ENCODE measurements around the gene VPS41.

Gene VPS41

GRCh38 chr7:38798552-38799267, 110.3 kb downstream of the VPS41 start:
- DNase-seq = no peak

GRCh38 chr7:38796626-38797501, 112.1 kb downstream of the VPS41 start:
- peak; percentile 65 for DNase-seq

- no peak for DNase-seq
These were observed 113.4 kb downstream of the VPS41 start for GRCh38 chr7:38795593-38795992.

GRCh38 chr7:38781991-38782390, 127.0 kb downstream of the VPS41 start:
- DNase-seq = no peak

GRCh38 chr7:38777609-38778008, 131.4 kb downstream of the VPS41 start:
- no peak for DNase-seq

GRCh38 chr7:38775506-38776175, 133.3 kb downstream of the VPS41 start:
- no peak for DNase-seq

GRCh38 chr7:38773430-38773829, 135.6 kb downstream of the VPS41 start:
- DNase-seq = no peak

- DNase-seq = no peak
These were observed 148.8 kb downstream of the VPS41 start for GRCh38 chr7:38760226-38760625.

GRCh38 chr7:38759028-38759427, 150.0 kb downstream of the VPS41 start:
- no peak for DNase-seq

- no peak for DNase-seq
These were observed 151.1 kb downstream of the VPS41 start for GRCh38 chr7:38757931-38758330.

GRCh38 chr7:38756521-38756920, 152.5 kb downstream of the VPS41 start:
- no peak for DNase-seq

GRCh38 chr7:38753347-38753746, 155.6 kb downstream of the VPS41 start:
- no peak for DNase-seq

GRCh38 chr7:38751416-38751815, 157.6 kb downstream of the VPS41 start:
- no peak for DNase-seq

- no peak for DNase-seq
These were observed 160.9 kb downstream of the VPS41 start for GRCh38 chr7:38748056-38748610.

- no peak for DNase-seq
These were observed 162.6 kb downstream of the VPS41 start for GRCh38 chr7:38746438-38746837.

GRCh38 chr7:38744746-38745145, 164.2 kb downstream of the VPS41 start:
- no peak for DNase-seq

GRCh38 chr7:38743899-38744298, 165.1 kb downstream of the VPS41 start:
- DNase-seq = no peak

- DNase-seq = no peak
These were observed 168.9 kb downstream of the VPS41 start for GRCh38 chr7:38740041-38740440.

GRCh38 chr7:38736138-38736537, 172.9 kb downstream of the VPS41 start:
- DNase-seq = no peak

GRCh38 chr7:38731215-38731614, 177.8 kb downstream of the VPS41 start:
- DNase-seq = no peak

GRCh38 chr7:38728145-38728544, 180.8 kb downstream of the VPS41 start:
- no peak for DNase-seq

GRCh38 chr7:38727184-38727940, 181.6 kb downstream of the VPS41 start:
- DNase-seq = no peak

GRCh38 chr7:38723327-38723726, 185.7 kb downstream of the VPS41 start:
- DNase-seq = no peak
